GM19043 (cell line): ENCODE results near the gene CCNQ.

Experiments used
- ATAC-seq: cut with Tn5 transposase; IDR thresholded peaks from one replicate; pipeline ENCODE4 v1.9.1; 2021; ENCODE audit warnings: low read depth; ENCODE audit not compliant: unreplicated experiment

CCNQ gene

DNA sequence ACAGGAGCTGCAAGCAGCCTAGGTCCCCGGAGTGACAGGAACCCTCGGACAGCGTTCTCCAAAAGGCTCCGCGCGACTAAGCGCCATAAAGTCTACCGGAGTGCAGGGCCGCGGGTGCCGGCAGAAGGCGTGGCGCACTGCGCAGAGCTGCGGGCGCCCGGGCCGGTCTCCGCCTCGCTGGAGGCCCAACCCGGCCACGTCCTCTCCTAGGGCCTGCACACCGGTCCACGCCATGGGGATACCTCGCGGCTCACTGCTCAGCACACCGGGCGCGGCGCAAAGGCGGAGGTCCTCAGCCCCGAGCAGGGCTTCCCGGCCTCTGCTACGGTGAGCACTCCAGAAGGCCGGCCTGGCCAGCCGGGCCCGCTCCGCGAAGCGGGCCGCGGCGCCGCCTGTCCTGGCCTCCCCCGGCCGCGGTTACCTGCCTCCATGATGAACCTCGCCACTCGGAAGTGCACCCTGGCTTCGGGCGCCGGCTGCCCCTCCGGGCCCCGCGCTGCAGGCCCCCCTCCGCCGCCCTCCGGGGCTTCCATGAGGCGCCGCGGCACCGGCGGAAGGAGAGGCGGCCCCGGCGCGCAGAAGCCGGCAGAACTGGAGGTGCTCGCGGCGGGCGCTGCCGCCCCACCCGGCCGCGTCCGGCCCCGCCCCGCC, at the start of gene CCNQ:
Gene CCNQ (minus strand): TSS at position 599 of the 651 bp plus-strand sequence. CDS start 66 bp downstream, at position 533.
- ATAC-seq, result peak; percentile 42

DNA sequence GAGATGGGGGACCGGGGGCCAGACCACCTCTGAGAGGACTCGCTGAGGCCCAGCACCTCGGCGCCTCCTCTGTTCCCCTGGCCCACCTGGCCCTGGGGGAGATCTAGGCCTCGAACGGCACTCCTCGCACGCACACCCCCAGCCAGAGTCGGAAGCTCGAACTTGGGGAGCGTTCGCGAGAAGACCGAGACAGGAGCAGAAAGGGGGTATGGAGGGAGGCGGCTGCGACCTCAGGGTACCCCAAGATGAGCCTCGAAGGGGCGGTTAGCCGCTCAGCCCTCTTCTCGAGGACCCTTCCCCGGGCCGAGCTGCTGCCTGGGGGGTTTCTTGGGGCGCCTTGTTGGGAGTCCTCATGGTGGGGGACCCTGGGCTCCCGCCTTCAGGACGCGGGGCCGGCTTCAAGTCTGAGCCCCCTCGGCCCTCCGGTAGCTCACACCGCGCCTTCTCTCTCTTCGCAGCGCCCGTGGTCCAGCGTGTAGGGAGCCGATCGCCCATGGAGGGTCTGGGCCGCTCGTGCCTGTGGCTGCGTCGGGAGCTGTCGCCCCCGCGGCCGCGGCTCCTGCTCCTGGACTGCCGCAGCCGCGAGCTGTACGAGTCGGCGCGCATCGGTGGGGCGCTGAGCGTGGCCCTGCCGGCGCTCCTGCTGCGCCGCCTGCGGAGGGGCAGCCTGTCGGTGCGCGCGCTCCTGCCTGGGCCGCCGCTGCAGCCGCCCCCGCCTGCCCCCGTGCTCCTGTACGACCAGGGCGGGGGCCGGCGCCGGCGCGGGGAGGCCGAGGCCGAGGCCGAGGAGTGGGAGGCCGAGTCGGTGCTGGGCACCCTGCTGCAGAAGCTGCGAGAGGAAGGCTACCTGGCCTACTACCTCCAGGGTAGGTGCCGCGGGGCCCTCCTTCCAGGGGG, 48.8 kb upstream of the CCNQ start:
- no peak for ATAC-seq

DNA sequence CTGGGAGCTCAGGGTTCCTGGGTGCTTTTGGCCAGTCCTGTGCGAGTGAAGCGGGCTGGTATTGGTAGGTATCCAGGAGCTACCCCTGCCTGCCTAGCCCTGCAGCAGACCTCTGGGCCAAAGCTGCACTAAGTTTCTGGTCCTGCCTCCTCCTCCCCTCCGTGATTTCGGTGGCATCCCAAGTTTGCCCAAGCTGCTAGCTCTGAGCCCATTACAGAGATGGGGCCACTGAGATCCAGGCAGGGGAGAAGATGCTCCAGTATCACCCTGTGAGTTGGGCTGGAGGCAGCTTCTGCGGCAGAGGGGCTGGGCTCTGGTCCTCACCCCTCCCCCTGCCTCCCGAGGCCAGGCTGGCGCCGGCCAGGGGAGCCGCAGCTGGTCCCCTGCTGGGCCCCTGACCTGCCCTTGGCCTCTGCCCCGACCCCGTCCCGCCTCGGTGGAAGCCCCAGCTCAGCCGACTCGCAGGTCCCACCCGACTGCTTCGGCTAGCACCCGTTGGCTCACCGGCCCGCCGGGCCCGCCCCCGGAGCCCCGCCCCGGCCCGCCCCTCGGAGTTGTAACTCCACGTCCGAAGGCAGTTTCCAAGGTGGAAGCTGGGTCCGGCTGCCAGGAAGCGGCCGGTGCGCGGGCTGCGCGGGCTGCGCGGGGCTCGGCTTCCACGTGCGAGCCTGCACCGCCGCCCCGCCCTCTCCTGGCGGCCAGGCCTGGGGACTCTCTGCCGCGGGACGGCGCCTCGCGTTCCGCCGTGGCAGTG, 47.9 kb upstream of the CCNQ start, which contains the start of gene DUSP9:
Gene DUSP9 (plus strand): TSS at position 584 of the 754 bp plus-strand sequence. CDS start 751 bp downstream, outside the sequence.
- ATAC-seq, result no peak

DNA sequence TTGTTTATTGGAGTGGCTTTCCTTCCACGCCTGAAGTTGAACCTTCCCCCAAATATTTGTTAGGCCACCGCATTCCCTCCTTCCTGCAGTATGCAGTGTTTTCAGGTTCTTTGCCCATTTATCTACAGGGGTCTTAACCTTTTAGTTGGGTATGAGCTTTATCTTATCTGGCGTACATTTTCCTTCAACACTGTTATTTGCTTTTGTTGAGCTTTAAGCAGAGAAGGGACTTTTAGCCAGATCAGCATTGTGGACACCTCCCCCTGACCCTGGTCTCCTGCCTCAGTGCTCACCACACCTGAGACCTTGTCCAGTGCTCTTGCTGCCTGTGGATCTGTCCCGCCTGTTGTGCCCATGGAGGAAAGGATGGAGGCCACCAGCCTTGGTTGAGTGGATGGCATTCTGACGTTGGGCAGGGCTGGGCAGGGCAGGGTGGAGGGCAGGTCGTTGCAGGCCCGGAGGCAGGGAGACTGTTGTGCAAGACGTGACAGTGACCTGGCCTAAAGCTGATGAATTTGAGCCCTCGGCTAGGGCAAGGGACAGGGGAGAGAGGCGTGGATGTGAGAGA, 47.1 kb upstream of the CCNQ start:
- no peak for ATAC-seq

DNA sequence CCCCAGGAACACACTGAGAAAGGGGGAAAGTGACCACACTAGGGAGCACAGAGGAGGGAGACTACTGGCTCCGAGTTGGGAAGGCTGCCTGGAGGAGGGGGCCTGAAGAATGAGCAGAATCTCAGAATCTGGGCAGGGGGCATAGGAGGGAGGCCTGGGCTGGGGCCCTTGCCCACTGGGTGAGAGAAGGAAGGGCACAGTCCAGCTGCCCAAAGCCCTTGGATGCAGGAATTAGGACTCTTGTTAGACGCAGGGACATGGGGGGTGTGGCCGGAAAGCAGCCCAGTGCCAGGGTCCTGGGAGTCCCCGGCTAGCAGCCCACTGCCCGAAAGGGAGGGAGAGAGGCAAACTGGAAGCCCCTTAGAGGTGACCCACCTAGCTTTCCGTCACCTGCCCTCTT, 46.2 kb upstream of the CCNQ start:
- no peak for ATAC-seq

DNA sequence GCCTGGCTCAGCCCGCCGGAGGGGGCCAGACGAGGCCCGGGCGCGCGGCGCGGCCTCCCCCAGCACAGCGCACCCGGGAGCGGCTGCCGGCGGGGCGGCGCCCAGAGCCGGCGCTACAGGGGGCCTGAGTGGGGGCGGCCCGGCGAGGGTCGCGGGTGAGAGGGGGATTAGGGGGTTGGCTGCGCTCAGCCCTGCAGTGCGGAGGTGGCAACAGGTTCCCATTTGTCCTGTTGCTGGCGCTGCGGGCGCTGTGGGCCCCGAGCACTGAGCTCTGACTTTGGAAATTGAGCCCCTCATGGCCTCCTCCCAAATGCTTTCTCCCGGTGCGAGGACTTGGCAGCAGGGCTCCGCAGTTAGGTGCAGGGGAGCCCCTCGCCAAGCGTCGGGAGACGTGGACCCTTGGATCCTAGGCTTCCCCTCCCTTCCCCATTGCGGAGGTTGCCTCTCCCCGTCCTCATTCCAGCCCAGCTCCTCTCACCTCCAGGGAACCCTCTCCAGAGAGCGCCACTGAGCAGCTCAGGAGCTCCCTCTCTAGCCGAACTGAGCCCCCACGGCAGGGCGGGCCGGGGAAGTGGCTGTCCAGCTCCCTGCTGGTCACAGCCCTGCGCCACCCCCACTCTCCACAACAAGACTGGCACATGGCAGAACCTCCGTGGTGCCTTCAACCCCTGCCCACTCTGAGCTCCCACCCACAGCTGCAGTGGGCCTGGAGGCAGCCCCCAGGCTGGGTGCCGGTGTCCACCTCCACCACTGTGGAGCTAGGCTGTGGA, 45.6 kb upstream of the CCNQ start:
- ATAC-seq, result no peak

DNA sequence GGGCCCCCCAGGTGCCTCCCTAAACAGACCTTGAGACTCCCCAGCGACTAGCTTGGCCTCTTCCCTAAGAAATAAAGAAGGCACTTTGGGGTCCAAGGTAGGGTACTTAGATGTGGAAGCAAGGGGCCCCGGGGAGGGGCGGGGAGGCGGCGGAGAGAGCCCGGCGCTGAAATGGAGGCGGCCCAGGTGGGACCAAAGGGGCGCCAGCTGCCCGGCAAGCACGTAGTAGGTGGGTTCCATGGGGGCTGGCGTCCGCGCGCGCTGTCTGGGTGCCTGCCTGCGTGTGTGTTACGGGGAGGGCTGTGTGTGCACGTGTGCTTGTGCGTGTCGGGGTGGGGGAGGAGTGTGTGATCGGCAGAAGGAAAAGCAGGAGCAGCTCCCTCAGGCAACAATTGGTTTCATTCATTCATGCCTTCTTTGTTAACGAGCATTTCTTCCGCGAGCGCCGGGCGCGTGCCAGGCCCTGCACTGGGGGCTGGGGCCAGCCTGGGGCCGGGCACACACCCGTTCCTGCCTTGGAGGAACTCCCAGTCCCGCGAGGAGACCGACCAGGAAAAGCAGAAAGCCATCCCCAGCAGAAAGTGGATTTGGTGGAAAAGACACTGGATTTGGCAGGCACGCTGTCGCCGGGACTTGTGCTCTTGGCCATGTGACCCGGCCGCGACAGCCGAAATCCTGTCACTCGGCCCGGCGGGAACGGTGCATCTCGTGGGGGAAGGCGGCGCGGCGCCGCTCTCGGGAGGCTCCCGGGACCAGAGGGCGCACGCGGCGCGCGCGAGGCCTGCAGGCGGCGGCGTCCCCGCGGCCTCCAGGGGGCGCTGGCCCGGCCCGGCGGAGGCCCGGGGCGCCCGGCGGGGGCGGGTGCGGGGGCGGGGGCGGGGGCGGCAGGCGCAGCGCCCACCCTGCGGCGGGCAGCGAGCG, 44.8 kb upstream of the CCNQ start:
- ATAC-seq, result no peak

DNA sequence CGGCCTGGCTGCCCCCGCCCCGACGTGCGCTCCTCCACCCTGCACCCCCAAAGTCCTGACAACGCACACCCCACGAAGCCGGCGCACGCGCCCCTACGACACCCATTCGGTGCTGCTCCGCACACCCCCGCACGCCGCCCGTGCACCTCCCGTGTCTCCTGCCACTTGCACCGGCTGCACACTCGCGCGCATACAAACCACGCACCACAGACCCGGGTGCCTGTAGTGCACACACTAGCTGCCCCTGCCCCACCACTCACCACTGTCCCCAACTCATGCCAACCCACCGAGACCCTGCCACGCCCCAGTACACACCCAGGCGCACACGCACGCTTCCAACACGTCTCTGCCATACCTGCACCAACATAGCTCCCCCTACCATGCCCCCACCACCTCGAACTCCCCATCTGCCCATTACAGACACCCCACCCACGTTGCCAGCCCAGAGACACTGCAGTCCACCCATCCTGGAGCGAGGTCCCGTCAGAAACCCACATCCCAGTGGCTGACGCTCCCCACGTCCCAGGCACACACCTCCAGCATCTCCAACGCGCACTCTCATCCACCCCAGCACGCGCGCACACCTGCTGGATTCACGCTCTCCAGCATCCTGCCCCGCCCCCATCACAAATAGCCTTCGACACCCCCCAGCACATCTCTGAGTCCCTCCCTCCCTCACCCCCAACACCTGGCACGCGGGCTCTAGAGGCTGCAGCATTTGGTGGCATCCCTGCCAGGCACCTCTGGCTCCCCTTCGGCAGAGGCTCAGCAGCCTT, 43.9 kb upstream of the CCNQ start:
- ATAC-seq, result no peak

DNA sequence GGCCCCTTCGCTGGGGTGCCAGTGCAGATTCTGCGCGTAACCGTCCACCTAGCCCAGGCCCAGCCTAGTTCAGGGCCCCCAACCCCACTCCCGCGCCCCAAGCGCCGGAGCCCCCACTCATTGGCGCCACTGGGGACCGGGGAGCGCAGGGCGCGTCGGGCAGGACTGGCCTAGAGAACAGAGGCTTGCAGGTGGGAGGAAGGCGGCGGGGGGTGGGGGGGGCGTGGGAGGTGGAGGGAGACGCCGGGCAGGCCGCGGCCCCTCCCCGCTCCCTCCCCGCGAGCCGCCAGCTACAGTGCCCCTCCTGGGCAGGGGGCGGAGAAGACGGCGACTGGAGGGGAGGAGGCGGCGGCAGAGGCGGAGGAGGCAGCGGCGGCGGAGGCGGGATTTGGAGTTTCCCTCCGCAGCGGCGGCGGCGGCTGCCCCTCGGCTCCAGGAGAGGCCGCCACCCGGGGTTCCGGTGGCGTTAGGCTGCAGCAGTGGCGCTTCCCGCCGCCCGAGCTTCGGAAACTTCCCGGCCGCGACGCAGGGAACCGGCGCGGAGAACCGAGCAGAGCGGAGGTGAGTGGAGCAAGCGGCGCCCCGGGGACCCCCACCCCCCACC, 43.2 kb upstream of the CCNQ start:
- no peak for ATAC-seq

DNA sequence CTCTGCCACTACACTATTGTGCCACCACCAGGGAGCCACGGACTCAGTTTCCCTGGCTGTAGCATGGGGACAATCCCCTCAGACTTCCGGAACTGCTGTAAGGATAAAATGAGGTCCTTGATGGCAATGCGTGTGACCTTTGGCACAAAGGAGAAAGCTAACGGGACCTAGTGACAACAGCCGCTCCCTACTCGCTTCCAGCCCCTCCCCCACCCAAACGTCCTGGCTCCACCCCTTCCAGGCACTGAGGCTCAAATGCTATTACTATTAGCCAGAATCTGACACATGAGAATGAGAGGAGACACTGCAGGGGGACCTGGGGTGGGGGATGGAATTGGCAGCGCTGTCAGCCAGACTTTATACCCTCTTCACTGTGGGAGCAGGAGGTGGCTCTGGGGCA, 42.7 kb upstream of the CCNQ start:
- ATAC-seq, result no peak

DNA sequence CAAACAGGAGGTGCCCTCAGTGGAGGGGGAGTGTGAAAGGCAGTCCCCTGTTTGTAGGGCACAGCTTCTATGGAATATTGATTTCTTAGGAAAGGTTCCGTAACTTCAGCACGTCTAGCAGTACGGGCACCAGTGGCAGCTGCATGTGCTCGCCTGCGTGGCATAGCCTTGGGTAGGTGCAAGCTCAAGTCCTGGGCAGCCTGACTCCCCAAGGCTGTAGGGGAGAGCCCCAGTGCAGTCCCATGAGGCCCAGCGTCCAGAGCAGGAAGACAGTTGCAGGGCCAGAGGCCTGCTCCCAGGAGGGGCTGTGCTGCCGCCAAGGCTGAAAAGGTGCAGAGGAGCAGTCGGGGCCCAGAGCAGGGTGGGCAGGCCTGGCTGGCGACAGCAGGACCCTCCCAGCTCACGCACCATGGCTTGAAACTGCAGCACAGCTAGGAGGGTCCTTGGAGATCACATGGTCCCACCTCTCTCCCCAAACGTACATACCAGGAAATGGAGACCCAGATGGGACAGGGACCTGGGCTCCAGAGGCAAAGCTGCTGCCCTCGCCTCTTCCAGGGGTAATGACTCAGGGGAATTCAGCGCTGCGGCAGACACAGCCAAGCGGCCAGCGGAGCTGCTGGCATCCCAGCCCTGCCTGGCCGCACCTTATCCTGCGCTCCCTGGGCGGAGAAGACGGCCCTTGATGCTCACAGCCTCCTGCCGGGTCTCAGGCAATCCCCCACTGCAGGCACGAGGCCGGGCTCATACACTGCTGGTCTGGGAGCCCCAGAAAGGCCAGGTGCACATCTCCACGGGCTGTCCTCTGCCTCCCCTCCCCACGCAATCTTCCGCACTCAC, 42.0 kb upstream of the CCNQ start:
- no peak for ATAC-seq

DNA sequence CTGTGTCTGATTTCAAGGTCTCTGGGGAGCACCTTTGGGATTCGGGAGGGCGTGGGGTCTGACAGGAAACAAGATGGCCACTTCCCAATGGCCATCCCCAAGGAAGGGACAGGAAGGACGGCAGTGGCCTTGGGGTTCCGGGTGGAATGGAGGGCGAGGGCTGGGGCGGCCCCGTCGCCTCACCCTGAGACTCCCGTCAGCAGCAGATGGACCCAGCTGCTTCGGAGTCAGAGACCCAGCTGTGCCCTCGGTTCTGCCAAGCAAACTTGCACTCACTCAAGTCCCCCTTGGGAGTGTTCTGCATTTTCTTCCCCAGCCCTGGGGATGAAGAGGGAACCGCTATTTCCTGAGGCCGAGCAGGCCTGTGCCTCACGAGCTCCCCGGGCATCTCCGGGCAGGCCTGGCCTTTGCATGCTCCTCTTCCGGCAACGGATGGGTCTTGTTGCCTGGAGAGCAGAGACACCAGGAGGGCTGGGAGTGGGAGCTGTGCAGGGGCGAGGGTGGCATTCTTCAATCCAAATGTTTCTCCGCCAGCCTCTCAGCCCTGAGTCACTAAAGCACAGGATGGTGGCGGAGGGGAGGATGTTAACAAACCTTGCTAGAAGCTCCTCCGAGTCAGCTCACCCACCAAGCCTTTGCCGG, 41.2 kb upstream of the CCNQ start:
- ATAC-seq, result no peak

DNA sequence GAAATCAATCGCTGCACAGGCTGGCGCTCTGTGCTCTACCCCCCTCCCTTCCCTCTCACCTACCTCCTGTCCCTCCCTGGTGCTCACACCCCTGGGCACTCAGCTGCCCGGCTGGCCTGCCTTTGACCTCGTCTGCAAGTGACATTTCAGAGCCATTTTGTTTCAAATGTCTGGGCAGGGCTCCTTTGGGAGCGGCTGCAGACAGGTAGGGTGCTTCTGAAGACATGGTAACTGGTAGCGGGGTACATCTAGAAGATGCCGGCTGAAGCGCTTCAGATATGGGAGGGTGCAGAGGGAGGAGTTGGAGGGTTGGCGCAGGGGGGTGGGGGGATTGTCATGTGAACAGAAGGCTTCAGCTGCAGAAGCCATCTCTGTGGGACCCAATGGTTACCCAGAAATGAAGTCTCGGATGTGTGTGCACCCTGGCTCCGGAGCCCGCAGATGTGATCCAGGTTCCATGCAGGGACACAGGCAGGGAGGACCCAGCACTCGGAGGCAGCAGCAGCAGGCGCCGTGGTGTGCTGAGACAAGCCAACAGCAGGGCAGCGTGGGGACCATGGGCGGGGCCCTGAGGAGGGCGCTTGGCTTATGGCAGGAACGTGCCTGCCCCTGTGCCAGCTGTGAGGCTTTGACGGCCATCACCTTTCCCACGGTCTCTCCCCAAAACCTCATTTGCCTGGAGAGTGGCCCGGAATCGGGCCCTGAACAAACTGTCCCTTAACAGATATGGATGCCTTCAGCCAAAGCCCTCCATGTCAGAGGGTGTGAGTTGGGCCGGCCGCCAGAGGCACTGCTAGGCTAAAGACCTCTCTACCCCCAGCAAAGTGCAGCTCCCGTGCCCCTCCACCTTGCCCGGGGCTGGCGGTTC, 40.5 kb upstream of the CCNQ start:
- ATAC-seq, result no peak

DNA sequence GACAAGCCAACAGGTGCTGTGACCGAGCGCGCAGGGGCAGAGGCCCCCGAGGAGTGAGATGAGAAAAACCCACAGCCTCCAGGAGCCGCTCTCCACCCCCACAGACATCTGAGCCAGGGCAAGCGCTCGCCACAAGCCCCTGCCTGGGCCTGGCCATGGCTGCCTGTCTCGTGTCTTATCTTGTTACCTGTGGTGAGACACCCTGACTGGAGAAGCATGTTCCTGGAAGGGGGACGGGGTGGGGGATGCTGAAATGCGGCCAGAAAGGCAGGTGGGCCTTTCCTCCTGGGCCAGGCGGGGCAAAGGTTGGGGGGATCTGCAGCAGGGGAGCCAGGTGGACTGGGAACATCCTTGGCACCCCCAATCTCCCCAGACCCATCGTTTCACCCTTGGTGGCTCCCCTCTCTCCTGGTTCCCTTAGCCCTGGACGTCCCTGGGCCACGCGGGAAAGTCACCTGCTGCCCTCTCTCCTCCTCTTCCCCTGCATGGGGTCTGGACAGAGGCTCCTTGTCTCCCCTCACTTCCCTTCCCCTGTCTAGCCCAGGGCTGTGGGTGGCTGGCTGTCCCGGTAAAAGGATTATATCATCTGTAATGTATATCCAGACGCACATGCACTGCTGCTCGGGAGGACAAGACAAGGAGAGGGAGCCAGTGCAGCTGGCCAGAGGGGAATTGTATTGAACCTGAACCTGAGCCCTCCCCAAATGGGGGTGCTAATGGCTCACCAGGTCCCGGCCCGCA, 39.7 kb upstream of the CCNQ start:
- ATAC-seq, result no peak

DNA sequence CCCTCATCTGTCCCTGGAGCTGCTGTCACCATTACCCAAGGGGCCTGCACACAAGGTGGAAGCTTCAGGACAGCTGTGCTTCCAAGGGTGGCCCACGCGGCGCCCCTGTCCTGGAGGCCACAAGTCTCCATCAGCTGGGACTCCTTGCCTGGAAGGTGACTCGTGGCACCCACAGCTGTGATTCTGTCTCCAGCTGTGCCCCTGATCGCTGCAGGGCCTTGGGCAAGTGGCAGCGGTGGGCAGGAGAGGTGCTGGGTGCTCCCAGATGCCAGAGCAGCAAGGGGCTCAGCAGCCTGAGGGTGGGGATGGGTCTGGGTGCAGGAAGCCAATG, 39.1 kb upstream of the CCNQ start:
- ATAC-seq, result no peak
